HepG2 (cell line): ENCODE measurements around the gene INTS4. TPM values are rescaled to one million over a fixed set of nuclear protein-coding genes. Genes with fewer than 3 reads are reported as not detected.

ENCODE experiments used
- ARID3A ChIP-seq: IDR thresholded peaks from 2 replicates; pipeline ENCODE4 v1.6.1; 2012; ENCODE audit warnings: low read depth, low read length, improper control_type of control experiment
- CBX5 ChIP-seq: sonication (generic); formaldehyde crosslinking; IDR thresholded peaks from 2 replicates; pipeline ENCODE4 v1.4.0; 2020; ENCODE audit warnings: missing genetic modification reagents, borderline replicate concordance
- CEBPB ChIP-seq: IDR thresholded peaks from 2 replicates; pipeline ENCODE4 v1.6.1; 2011; ENCODE audit warnings: low read depth, low read length, improper control_type of control experiment, borderline replicate concordance
- CHD4 ChIP-seq: fragments of 200-600 bp; sonication (generic); IDR thresholded peaks from 2 replicates; pipeline ENCODE4 v1.7.0; 2017; ENCODE audit warnings: mild to moderate bottlenecking, low read length, borderline replicate concordance
- EEA1 ChIP-seq: sonication (generic); formaldehyde crosslinking; IDR thresholded peaks from 2 replicates; pipeline ENCODE4 v1.5.1; 2020; ENCODE audit warnings: mild to moderate bottlenecking, missing genetic modification reagents, borderline replicate concordance
- GLMP ChIP-seq: sonication (generic); formaldehyde crosslinking; IDR thresholded peaks from 2 replicates; pipeline ENCODE4 v1.9.0; 2021; ENCODE audit warnings: missing genetic modification reagents, mild to moderate bottlenecking, borderline replicate concordance
- HNRNPUL1 ChIP-seq: fragments of 200-400 bp; formaldehyde crosslinking; IDR thresholded peaks from 2 replicates; pipeline ENCODE4 v1.6.1; 2017; ENCODE audit warnings: low read depth, mild to moderate bottlenecking, low read length, moderate library complexity
- IKZF4 ChIP-seq: sonication (generic); formaldehyde crosslinking; IDR thresholded peaks from 2 replicates; pipeline ENCODE4 v1.5.1; 2020; ENCODE audit warnings: borderline replicate concordance, mild to moderate bottlenecking, low read depth, missing genetic modification reagents; ENCODE audit errors: not compliant biosample characterization
- MXI1 ChIP-seq: IDR thresholded peaks from 3 replicates; pipeline ENCODE4 v1.6.1; 2012; ENCODE audit warnings: low read depth, low read length, inconsistent platforms, borderline replicate concordance
- NCOA2 ChIP-seq: sonication (generic); formaldehyde crosslinking; IDR thresholded peaks from 2 replicates; pipeline ENCODE4 v1.8.0; 2022; ENCODE audit warnings: inconsistent platforms
- POLR2AphosphoS2 ChIP-seq: IDR thresholded peaks from 2 replicates; pipeline ENCODE4 v1.6.1; 2011; ENCODE audit warnings: low read depth, low read length, improper control_type of control experiment
- RAD51 ChIP-seq: fragments of 450-650 bp; IDR thresholded peaks from 2 replicates; pipeline ENCODE4 v1.6.1; 2016; ENCODE audit warnings: borderline replicate concordance
- REL ChIP-seq: sonication (generic); formaldehyde crosslinking; conservative IDR thresholded peaks from 2 replicates; pipeline ENCODE4 v1.8.0; 2022; ENCODE audit warnings: mild to moderate bottlenecking, missing genetic modification reagents, moderate library complexity
- SALL2 ChIP-seq: sonication (generic); formaldehyde crosslinking; IDR thresholded peaks from 2 replicates; pipeline ENCODE4 v1.8.1; 2023; ENCODE audit warnings: mild to moderate bottlenecking, missing genetic modification reagents, inconsistent platforms
- SMAD3 ChIP-seq: sonication (generic); formaldehyde crosslinking; IDR thresholded peaks from 2 replicates; pipeline ENCODE4 v1.4.0; 2020; ENCODE audit warnings: missing genetic modification reagents
- SNRNP70 ChIP-seq: fragments of 200-400 bp; formaldehyde crosslinking; IDR thresholded peaks from 2 replicates; pipeline ENCODE4 v1.6.1; 2017; ENCODE audit warnings: mild to moderate bottlenecking, low read depth, low read length, moderate library complexity
- SYNCRIP ChIP-seq: fragments of 200-400 bp; formaldehyde crosslinking; IDR thresholded peaks from 2 replicates; pipeline ENCODE4 v1.6.1; 2018; ENCODE audit warnings: mild to moderate bottlenecking, low read depth, low read length; ENCODE audit not compliant: insufficient read depth
- TCF7L2 ChIP-seq: IDR thresholded peaks from 2 replicates; pipeline ENCODE4 v1.6.1; 2011; ENCODE audit warnings: mild to moderate bottlenecking, low read depth, low read length, moderate library complexity
- ZBTB38 ChIP-seq: sonication (generic); formaldehyde crosslinking; IDR thresholded peaks from 2 replicates; pipeline ENCODE4 v1.5.1; 2020; ENCODE audit warnings: mild to moderate bottlenecking, missing genetic modification reagents
- ZBTB7B ChIP-seq: sonication (generic); formaldehyde crosslinking; IDR thresholded peaks from 2 replicates; pipeline ENCODE4 v1.4.0; 2020; ENCODE audit warnings: missing genetic modification reagents
- ZFP36L1 ChIP-seq: sonication (generic); formaldehyde crosslinking; IDR thresholded peaks from 2 replicates; pipeline ENCODE4 v1.8.0; 2022; ENCODE audit warnings: mild to moderate bottlenecking, missing genetic modification reagents, moderate library complexity
- ZMAT3 ChIP-seq: sonication (generic); formaldehyde crosslinking; conservative IDR thresholded peaks from 2 replicates; pipeline ENCODE4 v1.7.0; 2021; ENCODE audit warnings: missing genetic modification reagents
- ZNF24 ChIP-seq: fragments of 450-650 bp; IDR thresholded peaks from 2 replicates; pipeline ENCODE4 v1.6.1; 2017; ENCODE audit warnings: antibody characterized with exemption, mild to moderate bottlenecking
- ZNF326 ChIP-seq: sonication (generic); formaldehyde crosslinking; IDR thresholded peaks from 2 replicates; pipeline ENCODE4 v1.4.0; 2020; ENCODE audit warnings: missing genetic modification reagents, borderline replicate concordance
- ZNF484 ChIP-seq: sonication (generic); formaldehyde crosslinking; IDR thresholded peaks from 2 replicates; pipeline ENCODE4 v1.5.1; 2020; ENCODE audit warnings: mild to moderate bottlenecking, low read depth, missing genetic modification reagents, borderline replicate concordance
- ZNF598 ChIP-seq: sonication (generic); formaldehyde crosslinking; IDR thresholded peaks from 2 replicates; pipeline ENCODE4 v1.5.1; 2020; ENCODE audit warnings: mild to moderate bottlenecking, missing genetic modification reagents, borderline replicate concordance
- ZNF652 ChIP-seq: IDR thresholded peaks from 2 replicates; pipeline ENCODE4 v1.6.1; 2016; ENCODE audit warnings: low read depth, borderline replicate concordance
- ZNF883 ChIP-seq: sonication (generic); formaldehyde crosslinking; IDR thresholded peaks from 2 replicates; pipeline ENCODE4 v1.5.1; 2020; ENCODE audit warnings: mild to moderate bottlenecking, missing genetic modification reagents; ENCODE audit errors: not compliant biosample characterization
- polyA plus RNA-seq, 8 experiments: library from polyadenylated mRNA; depleted of rRNA in 3 of 8; stranded (reverse) in 7 of 8; unstranded in 1 of 8; fragments of >200 nt; fragmentation: Illumina TruSeq in 4 of 8; extraction: Trizol in 4 of 8; gene quantifications; 2 replicates each; pipeline versions ENCODE4 v1.2.1 to v1.2.3, GENCODE V29; 2011 to 2016; ENCODE audit warnings: low read depth in 4 of 8, missing spikeins in 1 of 8, mixed read lengths in 1 of 8; ENCODE audit not compliant: insufficient read depth in 1 of 8
- total RNA-seq, 5 experiments: library from RNA; depleted of rRNA; stranded (reverse); fragments of >200 nt; fragmentation: Illumina TruSeq; extraction: Trizol; gene quantifications; 2 replicates each; pipeline ENCODE4 v1.2.3, GENCODE V29; 2016; ENCODE audit warnings: low read depth in 1 of 5

INTS4 gene
- total and polyA plus RNA-seq, 2 of the 13 experiments (the other 11 are each of a cell fraction or from before 2014, with no cell fraction given), result 37.3 to 44.8 TPM

- TF ChIP-seq CEBPB (no peak), POLR2AphosphoS2 (no peak), ARID3A (peak; percentile 11; the same call in 1 of the 2 replicates), ZFP36L1 (CRISPR knock-in tag) (peak; percentile 92), SYNCRIP (no peak), NCOA2 (CRISPR knock-in tag) (peak; percentile 46; the same call in 1 of the 2 replicates), GLMP (CRISPR knock-in tag) (no peak), REL (CRISPR knock-in tag) (no peak), IKZF4 (CRISPR knock-in tag) (no peak), ZBTB7B (CRISPR knock-in tag) (0 out of 2 replicates have a peak, but pooled peaks have one; percentile 31), SNRNP70 (no peak), CBX5 (CRISPR knock-in tag) (0 out of 2 replicates have a peak, but pooled peaks have one; percentile 68), CHD4 (no peak), ZNF484 (CRISPR knock-in tag) (no peak), SALL2 (0 out of 2 replicates have a peak, but pooled peaks have one; percentile 38), ZBTB38 (CRISPR knock-in tag) (0 out of 2 replicates have a peak, but pooled peaks have one; percentile 51), ZNF883 (CRISPR knock-in tag) (no peak), MXI1 (peak; percentile 63; the same call in 1 of the 3 replicates), ZNF598 (CRISPR knock-in tag) (no peak), ZNF652 (no peak), ZMAT3 (peak; percentile 49; the same call in 1 of the 2 replicates), EEA1 (CRISPR knock-in tag) (no peak), ZNF326 (CRISPR knock-in tag) (no peak), TCF7L2 (no peak), ZNF24 (0 out of 2 replicates have a peak, but pooled peaks have one; percentile 13), HNRNPUL1 (no peak), SMAD3 (peak; percentile 40), RAD51 (no peak)
Observed at GRCh38 chr11:77994434-77995362, at the start of gene INTS4 (continued).
